ENCODE measurements around the gene POLG2.

DNA sequence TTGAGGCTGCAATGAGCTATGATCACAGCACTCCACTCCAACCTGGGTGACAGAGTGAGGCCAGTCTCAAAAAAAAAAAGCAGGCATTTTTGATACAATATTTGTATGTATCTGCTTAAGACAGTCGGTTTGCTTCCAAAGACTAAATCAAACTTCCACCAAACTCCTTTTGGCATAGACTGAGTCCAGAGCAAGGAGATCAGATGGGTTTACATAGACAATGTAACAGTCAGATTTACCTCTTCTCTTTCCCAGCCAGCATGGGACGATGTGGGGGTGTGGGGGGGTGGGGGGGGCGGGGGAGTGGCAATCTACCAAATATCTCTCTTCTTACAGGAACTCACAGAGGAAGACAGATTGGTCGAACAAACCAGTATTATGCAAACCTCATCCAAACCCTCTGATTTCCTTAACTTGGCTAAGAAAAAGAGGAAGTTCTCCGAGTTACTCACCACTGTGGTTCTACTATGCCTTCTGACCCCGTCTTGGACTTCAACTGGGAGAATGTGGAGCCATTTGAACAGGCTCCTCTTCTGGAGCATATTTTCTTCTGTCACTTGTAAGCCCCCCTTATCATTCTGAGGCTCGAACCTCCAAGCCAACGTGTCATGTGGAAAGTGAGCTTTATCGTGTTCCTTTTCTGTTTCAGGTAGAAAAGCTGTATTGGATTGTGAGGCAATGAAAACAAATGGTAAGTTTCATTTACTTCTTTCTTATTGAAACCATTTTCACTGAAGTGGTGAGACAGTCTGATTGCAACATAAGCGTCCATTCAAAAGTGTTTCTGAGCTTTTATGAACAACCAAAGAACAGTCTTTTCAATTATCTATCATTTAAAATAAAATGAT is 48.0 kb downstream of the POLG2 start, which contains the start of gene MILR1:
- TF ChIP-seq, protein P1, sequence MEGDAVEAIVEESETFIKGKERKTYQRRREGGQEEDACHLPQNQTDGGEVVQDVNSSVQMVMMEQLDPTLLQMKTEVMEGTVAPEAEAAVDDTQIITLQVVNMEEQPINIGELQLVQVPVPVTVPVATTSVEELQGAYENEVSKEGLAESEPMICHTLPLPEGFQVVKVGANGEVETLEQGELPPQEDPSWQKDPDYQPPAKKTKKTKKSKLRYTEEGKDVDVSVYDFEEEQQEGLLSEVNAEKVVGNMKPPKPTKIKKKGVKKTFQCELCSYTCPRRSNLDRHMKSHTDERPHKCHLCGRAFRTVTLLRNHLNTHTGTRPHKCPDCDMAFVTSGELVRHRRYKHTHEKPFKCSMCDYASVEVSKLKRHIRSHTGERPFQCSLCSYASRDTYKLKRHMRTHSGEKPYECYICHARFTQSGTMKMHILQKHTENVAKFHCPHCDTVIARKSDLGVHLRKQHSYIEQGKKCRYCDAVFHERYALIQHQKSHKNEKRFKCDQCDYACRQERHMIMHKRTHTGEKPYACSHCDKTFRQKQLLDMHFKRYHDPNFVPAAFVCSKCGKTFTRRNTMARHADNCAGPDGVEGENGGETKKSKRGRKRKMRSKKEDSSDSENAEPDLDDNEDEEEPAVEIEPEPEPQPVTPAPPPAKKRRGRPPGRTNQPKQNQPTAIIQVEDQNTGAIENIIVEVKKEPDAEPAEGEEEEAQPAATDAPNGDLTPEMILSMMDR (IDR thresholded peaks at IDR 0.05): no peak
- TF ChIP-seq POLR2A (IDR thresholded peaks at IDR 0.05): no peak
